GM03348 (cell line): ENCODE measurements around the gene SLC9A5.

ENCODE experiments used
- DNase-seq: peaks from one replicate; pipeline ENCODE4 v3.0.0; 2012; ENCODE audit warnings: low spot score

SLC9A5 gene

GRCh38 chr16:67258161-67258835 is 9.5 kb downstream of the SLC9A5 start:
- no peak for DNase-seq

GRCh38 chr16:67259705-67260104 is 10.9 kb downstream of the SLC9A5 start:
- no peak for DNase-seq

GRCh38 chr16:67260426-67261063 is 11.8 kb downstream of the SLC9A5 start:
- DNase-seq = peak; percentile 50

GRCh38 chr16:67263201-67263600 is 14.4 kb downstream of the SLC9A5 start:
- no peak for DNase-seq

GRCh38 chr16:67264277-67264676 is 15.5 kb downstream of the SLC9A5 start:
- no peak for DNase-seq

GRCh38 chr16:67264866-67265265 is 16.1 kb downstream of the SLC9A5 start:
- no peak for DNase-seq

GRCh38 chr16:67265834-67266233 is 17.1 kb downstream of the SLC9A5 start:
- DNase-seq = no peak

- peak; percentile 70 for DNase-seq
Measured at GRCh38 chr16:67268136-67268579, 19.4 kb downstream of the SLC9A5 start.

- DNase-seq = no peak
Measured at GRCh38 chr16:67269766-67270165, 21.0 kb downstream of the SLC9A5 start.

GRCh38 chr16:67270931-67271338 is 22.2 kb downstream of the SLC9A5 start:
- no peak for DNase-seq

GRCh38 chr16:67271446-67271845 is 22.7 kb downstream of the SLC9A5 start:
- no peak for DNase-seq

GRCh38 chr16:67275321-67275720 is 26.5 kb downstream of the SLC9A5 start:
- DNase-seq = no peak

GRCh38 chr16:67277294-67277998 is 28.7 kb downstream of the SLC9A5 start:
- peak; percentile 95 for DNase-seq

GRCh38 chr16:67277999-67278772 is 29.4 kb downstream of the SLC9A5 start:
- DNase-seq = peak; percentile 75

GRCh38 chr16:67278773-67279295 is 30.1 kb downstream of the SLC9A5 start:
- peak; percentile 52 for DNase-seq

- peak; percentile 91 for DNase-seq
Measured at GRCh38 chr16:67279296-67280089, 30.7 kb downstream of the SLC9A5 start, which contains the start of gene PLEKHG4. Gene PLEKHG4 (plus strand): TSS chr16:67279532. CDS start chr16:67280045, 513 bp downstream.

GRCh38 chr16:67280090-67281015 is 31.6 kb downstream of the SLC9A5 start:
- DNase-seq = no peak

GRCh38 chr16:67281536-67282446 is 33.0 kb downstream of the SLC9A5 start:
- DNase-seq = no peak

- no peak for DNase-seq
Measured at GRCh38 chr16:67282447-67282805, 33.6 kb downstream of the SLC9A5 start.
